Peyer's patch (tissue), 4 donors: ENCODE data around the gene CRACR2A.

ENCODE experiments used
- CTCF ChIP-seq, 6 experiments: fragments of 450-650 bp in 4 of 6; fragments of 200-600 bp in 2 of 6; sonication (generic) in 1 of 6; IDR thresholded peaks; one replicate each; pipeline ENCODE4 v1.5.1; 2017 to 2019; ENCODE audit warnings: antibody characterized with exemption in 6 of 6, mild to moderate bottlenecking in 3 of 6, moderate library complexity in 1 of 6
- POLR2A ChIP-seq, 2 donors: fragments of 450-650 bp; IDR thresholded peaks; one replicate each; pipeline ENCODE4 v1.5.1; 2017; ENCODE audit warnings: antibody characterized with exemption in 2 of 2, mild to moderate bottlenecking in 2 of 2, moderate library complexity in 2 of 2

- TF ChIP-seq CTCF (IDR thresholded peaks at IDR 0.05), result no peak
- no peak for TF ChIP-seq POLR2A (IDR thresholded peaks at IDR 0.05)
These were observed 181.2 kb downstream of the CRACR2A start for GRCh38 chr12:3571724-3572123.
